Measurements from ENCODE around the gene NTRK3. TPM values are rescaled to one million over a fixed set of nuclear protein-coding genes. Genes with fewer than 3 reads are reported as not detected.

The NTRK3 gene
- polyA plus RNA-seq, 4 donors, result 11.5 to 62.9 (median 14.0) TPM

DNA sequence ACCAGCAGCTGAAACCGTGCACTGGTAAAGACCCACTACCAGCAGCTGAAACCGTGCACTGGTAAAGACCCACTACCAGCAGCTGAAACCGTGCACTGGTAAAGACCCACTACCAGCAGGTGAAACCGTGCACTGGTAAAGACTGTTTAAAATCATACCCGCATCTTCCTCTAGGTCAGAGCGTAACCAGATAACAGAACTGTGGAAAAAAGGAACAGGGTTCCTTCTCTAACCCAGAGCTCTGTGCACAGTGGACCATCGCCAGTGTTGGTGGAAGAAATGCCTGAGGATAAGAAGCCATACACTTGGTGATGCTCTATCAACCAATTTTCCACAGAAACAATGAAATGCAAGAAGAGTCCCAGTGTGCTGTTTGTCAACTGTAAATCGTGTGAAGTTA lies 243.4 kb downstream of the NTRK3 start:
- no peak for DNase-seq (ENCODE audit: low read depth in 4 of 4, low spot score in 3 of 4)

DNA sequence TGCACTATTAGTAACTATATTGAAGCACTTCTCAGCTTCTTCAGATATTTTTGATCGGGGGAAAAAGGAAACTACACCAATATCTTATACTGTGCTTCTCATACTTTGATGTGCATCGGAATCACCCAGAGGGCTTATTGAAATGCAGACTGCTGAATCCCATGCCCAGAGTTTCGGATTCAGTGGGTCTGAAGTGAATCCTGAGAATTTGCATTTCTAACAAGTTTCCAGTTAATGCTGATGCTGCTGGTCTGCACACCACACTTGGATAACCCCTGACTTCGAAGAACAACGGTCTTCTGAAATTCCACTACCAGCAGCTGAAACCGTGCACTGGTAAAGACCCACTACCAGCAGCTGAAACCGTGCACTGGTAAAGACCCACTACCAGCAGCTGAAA lies 243.9 kb downstream of the NTRK3 start:
- no peak for DNase-seq (ENCODE audit: low read depth in 4 of 4, low spot score in 3 of 4)

DNA sequence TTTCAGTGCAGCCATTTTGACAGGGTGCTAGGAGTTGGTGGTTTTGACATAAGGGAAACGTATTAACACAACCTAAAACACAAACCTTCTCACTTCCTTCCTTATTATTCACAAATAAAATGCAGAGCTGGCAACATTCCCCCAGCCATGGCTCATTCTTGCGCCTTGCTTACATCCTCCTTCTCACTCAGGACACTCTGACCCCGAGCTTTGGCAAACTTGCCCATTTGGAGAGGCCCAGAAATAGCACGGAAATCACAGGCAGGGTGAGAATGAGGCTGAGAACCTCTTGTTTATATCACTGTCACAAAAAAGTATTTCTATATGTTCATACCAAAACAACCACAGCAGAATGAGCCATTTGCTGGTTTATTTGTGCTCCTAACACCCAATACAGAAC lies 244.3 kb downstream of the NTRK3 start:
- no peak for DNase-seq (ENCODE audit: low read depth in 4 of 4, low spot score in 3 of 4)

DNA sequence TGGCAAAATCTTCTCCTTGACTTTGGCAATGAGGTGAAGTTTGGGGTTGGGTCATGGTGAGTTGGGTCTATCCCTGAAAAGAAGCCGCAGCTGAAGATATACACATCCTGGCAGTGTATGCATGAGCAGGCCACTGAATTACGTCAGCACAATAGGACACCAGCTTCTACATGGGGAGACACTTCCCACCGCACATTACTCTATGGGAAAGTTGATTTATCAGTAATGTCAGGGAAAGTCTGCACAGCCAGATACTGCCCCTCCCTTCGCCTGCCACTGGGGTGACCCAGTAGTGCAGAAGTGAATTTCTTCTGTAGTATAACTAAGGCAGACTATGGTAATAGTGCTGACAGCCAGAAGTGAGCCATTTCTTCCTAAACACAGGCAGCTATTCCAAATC lies 245.0 kb downstream of the NTRK3 start:
- no peak for DNase-seq (ENCODE audit: low read depth in 4 of 4, low spot score in 3 of 4)

DNA sequence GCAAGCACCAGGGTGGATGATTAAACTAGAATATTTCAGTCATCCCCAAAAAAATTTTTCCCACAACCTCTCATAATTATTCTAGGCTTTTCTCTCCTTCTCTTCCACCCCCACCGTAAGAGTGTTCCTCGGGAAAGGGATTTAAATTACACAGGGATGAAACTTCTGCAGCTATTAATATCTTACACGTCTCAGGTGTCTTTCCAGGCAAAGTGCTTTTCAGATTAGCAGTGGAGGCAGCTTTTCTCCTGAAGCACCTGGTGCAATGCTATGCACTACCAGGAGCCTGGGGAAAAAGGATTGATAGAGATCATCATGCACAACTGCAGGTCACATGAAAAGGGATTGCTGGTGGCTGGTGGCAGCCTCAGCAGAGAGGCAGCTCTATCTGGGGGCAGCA lies 250.4 kb downstream of the NTRK3 start:
- DNase-seq (ENCODE audit: low read depth in 4 of 4, low spot score in 3 of 4), result no peak

DNA sequence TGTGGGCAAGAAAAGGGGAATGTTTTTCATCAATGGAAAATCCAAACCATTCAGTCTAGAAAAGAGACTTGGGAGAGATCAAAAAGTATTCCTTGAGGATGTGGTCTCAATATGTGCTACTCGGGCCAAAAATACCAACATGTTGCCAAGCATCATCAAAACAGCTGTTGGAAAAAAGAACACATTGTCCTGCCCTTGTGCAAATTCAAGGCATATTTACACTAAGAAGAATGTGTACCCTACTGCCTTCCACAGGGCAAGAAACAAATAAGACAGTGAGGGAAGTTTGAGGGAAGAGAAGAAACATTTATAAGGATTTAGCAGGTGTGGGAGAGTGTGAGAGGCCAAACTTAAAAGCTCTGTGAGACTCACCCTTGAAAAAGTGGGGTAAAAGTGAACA lies 252.1 kb downstream of the NTRK3 start:
- no peak for DNase-seq (ENCODE audit: low read depth in 4 of 4, low spot score in 3 of 4)

DNA sequence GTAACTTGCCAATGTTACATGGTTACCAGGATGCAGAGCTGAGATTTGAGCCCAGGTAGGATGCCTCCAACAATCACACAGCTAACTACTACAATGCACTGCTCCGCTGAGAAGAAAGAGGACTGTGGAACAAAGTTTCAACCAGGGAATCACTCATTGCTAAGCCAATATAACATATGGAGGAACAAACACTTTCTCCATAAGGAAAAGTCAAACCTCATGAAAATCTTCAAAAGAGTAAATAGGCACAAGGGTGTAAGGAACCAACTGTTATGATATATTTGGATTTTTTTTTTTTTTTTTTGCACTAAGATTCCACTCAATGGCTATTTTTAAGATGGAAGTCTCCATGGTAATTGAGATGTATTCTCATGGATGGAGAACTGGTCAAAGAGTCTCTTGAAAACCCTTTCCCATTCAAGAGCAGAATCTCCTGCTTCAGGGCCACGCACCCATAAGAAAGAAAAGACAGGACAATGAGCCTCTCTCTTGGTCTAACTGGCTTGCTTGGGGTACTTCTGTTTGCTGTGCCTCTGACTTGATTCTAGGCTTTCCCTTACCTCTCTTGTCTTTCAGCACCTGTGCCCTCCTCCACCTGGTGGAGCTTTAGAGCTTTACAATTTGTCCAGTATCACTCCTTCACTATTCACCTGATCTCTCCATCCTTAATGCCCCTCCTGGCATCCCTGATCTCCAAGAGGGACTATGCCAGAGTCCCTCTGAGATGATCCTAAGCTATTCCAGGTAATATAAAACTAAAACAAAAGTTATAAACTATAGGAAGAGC lies 252.8 kb downstream of the NTRK3 start:
- DNase-seq (ENCODE audit: low read depth in 4 of 4, low spot score in 3 of 4), result no peak

DNA sequence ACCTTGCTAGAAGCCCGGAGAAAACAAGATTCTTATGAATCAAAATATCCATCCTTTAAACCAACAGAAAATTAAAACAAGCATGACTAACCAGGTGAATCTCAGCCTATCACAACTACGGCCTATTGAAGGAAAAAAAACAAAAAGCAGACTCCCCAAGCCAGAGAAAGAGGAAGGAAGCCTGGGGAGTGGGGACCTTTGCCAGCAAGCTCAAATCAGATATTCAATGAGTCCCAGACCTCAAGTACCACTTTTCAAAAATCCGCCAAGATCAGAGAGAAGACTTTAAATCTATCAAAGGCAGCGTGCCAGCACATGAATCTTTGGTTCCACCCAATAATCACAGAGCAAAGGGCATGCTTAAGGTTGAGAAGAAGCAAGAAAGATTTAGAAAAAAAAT lies 253.8 kb downstream of the NTRK3 start:
- DNase-seq (ENCODE audit: low read depth in 4 of 4, low spot score in 3 of 4), result no peak

DNA sequence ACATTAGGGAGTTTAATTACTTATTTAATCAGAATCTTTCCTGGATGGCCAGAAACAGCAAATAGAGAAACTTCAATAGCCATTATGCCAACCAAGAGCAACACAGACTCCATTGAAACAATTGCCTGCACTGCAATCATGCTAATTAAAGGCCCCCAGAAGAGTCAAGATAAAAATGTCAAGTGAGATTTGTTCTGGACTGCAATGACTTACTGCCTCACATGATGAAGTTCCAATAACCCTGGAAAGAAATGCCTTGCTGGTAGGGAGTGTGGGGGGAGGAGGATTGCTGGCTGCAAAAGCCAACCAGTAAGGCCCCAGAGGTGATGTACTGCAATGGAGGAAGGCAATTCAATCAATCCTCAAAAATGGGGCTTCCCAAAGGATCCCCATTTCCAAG lies 257.9 kb downstream of the NTRK3 start:
- no peak for DNase-seq (ENCODE audit: low read depth in 4 of 4, low spot score in 3 of 4)

DNA sequence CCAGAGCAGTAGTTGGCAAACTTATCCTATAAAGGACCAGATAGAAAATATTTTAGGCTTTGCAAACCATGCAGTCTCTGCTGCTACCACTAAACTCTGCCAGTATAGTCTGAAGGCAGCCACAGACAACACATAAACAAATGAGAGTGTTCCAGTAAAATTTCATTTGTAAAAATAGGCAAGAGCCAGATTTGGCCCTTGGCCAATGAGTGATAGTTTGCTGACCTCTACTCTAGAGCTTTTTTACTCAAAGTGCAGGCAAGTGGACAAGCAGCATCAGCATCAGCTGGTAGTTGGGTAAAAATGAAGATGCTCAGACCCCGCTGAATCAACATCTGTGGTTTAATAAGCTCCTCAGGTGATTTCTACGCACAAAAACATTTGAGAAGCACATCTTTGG lies 269.8 kb downstream of the NTRK3 start:
- no peak for DNase-seq (ENCODE audit: low read depth in 4 of 4, low spot score in 3 of 4)

DNA sequence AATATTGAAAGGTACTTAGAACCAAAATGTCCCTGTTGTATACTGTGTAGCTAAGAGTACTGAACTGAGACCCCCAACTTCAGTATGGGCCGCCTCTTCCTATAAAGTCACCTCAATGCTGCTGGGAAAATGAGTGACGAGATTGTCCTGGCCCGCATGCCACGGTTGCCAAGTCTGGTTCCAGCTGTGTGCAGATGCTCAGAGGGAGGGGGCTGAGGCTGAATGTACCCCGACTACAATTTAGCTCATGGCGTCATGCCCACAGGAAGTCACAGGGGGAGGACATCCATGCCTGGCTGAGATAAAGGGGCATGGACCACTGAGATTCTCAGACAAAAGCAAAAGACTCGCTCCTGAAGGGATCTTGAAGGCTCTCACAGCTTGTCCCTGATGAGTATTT lies 271.1 kb downstream of the NTRK3 start:
- no peak for DNase-seq (ENCODE audit: low read depth in 4 of 4, low spot score in 3 of 4)

DNA sequence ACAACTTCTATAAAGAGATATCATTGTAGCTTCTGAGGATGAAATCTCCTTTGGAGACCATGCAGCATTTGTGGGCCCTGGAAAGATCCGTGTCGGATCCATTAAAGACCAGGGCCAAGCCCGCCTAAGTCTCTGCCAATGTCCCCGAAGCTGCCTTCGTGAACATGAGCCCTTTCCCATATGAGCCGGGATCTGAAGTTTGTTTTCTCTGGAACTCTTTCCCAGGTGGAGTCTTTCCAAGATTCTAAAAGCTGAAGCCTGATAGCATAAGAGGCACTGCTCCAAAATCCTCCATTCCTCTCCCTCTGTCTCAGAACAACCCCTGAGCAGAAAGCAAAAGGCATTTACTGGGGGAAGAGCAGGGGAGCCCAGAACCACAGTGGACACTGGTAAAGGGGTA lies 274.6 kb downstream of the NTRK3 start:
- DNase-seq (ENCODE audit: low read depth in 4 of 4, low spot score in 3 of 4), result peak in 2 of 4 donors; percentile 21 to 31

DNA sequence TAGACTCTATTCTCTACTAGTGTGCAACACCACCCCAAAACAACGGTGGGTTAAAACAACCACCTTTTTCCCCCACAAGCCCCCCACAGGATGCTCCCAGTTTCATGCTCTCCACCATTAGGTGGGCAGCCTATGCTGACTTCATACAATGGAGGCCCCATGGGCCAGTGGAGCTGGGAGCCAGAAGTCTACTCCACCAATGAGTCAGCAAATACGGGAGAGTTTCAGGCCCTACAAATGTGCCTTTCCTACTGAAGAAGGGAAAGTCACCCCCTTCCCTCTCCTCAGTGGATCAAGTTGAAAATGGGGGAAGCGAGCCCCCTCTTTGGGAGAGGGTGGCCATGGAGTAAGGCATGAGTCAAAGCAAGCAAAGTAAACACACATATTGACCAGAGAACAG lies 278.6 kb downstream of the NTRK3 start:
- no peak for DNase-seq (ENCODE audit: low read depth in 4 of 4, low spot score in 3 of 4)

DNA sequence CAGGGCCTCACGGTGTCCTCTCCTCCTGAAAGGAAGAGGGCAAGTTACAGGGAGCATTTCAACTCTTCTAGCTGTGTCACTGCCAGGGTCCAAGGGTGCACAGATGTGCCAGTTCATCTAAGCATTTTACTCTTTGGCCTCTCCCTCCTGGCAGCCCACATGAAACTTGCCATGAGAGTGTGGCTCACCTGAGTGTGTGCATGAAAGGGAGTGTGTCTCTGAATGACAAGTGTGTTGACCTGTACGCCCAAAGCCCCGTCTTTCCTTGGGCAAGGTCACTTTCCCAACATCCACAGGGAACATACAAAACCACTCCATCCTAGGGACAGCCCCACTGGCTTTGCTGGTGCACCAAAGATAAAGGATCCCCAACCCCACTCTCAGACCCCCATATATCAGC lies 280.0 kb downstream of the NTRK3 start:
- DNase-seq (ENCODE audit: low read depth in 4 of 4, low spot score in 3 of 4), result no peak

DNA sequence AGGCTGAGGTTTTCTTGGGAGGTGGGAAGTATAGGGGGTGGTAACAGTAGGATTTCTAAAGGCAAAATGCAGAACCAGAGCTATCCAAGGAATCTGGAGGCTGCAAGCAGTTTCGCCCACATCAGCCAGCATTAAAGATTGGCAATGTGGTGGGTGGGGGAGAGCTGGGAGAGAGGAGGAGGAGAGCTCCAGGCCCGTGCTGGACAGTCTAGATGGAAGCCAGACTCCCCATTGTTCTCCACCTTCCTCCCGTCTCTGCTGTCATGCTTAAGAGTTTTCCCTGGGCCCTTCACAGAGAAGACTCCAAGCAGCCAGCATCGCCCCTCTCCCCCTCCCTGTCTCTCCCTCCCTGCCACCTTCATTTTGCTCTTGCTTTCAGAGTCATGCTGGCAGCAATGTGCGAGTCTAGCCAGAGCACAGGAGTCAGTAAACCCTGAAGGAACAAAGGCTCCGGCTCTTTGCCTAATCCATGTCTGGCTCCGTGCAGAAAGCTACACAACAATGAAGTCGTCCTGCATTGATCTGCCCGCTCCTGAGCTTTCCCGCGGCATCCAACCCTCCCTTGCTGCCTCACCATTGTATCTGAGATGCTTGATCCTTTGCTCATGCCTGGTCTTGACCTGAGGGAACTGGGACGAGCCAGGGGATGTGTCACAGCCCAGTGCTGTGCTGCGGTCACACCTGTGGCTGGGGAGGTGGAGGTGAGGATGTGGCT lies 282.9 kb downstream of the NTRK3 start:
- no peak for DNase-seq (ENCODE audit: low read depth in 4 of 4, low spot score in 3 of 4)

DNA sequence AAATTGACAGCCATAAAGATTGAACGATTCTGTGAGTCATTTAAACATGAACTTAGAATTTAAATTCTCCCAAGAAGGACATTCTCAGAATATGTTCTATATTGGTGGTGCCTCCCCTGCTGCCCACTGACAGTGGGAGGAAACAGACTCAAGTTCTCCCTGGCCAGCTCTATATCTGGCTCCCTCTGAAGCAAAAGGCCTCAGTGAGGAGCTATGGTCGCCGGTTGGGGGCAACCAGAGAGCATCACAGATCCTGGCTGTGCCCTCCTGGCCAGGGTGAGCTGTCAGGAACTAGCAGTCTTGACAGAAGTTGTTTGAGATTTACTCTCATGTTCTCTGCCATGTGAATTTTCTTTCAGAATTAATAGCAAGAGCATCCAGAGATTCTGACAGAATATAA lies 285.5 kb downstream of the NTRK3 start:
- DNase-seq (ENCODE audit: low read depth in 4 of 4, low spot score in 3 of 4), result no peak

DNA sequence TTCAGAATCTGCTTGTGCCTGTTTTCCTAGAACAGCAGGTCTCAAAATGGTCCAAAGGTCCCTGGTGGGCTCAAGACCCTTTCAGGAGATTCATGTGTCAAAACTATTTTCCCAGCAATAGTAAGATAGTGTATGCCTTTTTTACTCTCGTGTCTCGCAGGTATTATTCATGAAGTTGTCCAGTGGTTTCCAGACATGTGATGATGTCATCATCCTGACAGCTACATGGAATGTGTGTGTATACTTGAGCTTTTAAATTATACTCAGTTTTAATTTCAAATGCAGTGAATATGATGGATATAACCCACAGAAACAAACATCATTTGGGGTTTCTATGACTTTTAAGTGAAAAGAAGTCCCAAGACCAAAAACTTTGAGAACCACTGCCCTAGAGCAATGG lies 288.6 kb downstream of the NTRK3 start:
- no peak for DNase-seq (ENCODE audit: low read depth in 4 of 4, low spot score in 3 of 4)

DNA sequence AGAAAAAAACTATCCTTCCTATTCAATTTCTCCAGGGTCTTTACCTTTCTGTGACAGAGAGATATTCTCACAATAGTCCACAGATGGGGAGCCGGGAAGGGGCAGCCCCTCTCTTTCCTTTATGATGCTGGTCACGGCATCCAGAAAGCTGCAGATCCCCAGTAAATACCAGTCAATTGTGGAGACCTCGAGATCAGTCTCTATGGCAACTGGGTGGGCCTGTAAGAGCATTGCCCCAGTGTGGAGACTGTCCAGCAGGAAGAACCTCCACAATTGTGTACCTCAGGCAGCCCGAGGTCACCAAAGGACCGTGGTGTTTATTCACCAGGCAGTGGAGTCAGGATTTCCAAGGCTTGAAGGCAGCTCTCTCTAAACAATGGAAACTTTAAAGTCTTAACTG lies 291.2 kb downstream of the NTRK3 start:
- no peak for DNase-seq (ENCODE audit: low read depth in 4 of 4, low spot score in 3 of 4)

DNA sequence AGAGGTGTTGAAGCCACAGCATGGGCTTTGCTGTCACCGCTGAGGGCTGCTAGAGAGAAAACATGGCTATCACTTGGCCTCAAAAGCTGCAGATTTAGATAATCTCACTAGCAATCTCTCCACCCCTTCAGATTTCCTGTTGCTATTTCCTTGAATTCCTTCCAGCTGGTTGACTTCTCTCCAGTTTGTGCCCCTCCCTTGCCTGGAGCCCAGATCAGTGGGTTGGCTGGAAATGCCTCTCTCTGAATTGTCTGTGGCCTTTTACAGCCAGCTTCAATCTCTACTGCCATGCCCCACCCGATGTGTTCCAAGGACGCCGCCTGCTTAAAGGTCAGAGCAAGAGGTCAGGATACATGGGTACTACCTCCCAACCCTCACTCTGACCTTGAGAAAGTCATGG lies 294.1 kb downstream of the NTRK3 start:
- DNase-seq (ENCODE audit: low read depth in 4 of 4, low spot score in 3 of 4), result no peak

DNA sequence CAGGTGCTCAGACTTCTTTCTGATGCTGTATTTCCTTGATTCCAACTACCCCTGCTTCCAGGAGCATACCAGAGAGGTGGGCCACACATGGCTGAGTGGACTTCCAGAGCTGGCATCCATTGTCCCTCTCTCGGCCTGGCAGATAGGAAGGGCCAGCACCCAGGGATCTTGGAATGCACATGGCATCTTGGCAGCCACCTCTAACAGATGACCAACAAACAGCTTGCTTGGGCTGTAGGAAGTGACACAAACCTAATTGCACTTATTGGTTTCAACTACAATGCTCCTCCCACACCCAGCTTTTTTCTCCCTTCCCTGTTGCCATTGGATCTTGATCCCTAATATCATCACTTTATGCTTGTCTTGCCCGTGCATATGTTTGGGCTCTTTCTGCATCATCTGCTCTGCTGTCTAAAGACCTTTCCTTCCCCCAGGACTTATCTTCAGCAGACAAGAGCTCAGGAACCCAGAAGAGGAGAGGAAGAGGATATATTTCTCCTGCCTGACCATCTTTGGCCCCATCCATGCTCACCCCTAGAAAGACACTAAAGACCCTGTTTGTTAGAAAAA lies 294.6 kb downstream of the NTRK3 start:
- no peak for DNase-seq (ENCODE audit: low read depth in 4 of 4, low spot score in 3 of 4)

DNA sequence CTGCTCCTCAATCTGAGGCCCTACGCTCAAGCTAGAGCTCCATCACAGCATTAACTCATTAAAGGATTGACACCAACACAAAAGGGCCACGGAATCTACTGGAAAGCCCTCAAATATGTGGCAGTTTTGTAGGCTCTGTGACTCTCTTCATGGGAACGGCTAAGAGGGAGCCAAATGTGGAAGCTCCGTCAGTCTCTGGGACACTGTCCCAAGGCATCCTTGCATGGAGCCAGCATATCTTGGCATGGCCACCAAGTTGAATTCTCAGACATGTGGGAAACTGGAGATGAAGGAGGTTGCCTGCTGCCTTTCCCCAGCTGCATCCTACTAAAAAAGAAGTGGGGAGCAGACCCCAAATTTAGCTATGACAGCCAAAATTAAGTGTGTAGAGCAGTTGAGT lies 296.9 kb downstream of the NTRK3 start:
- no peak for DNase-seq (ENCODE audit: low read depth in 4 of 4, low spot score in 3 of 4)

DNA sequence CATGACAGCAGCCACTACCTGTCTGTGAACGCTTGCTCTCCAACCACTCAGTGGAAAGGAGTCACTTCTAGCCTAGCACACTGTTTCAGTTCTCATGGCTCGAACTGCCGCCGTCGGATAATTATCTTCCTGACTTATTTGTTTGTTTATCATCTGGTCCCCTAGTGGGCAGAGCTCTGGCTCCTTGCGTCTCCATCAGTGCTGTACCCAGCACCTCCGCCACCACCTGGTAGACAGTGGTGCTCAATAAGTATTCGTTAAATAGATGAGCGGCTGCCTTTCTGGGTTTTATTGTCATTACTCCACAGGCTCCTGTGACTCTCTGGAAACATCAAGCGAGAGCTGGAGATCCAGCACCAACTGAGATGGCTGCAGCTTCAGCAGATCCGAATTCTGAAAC lies 297.5 kb downstream of the NTRK3 start:
- no peak for DNase-seq (ENCODE audit: low read depth in 4 of 4, low spot score in 3 of 4)
